Spleen (tissue), 11 donors: ENCODE data around the gene ADCK1. TPM values are rescaled to one million over a fixed set of nuclear protein-coding genes. Genes with fewer than 3 reads are reported as not detected.

ENCODE experiments used
- polyA plus RNA-seq, 3 donors: library from polyadenylated mRNA; stranded (reverse); fragments of 200-250 nt; gene quantifications; one replicate each; pipeline ENCODE4 v1.2.1, GENCODE V29; 2013
- small RNA-seq, 4 donors: library from RNA; depleted of rRNA; stranded (forward); fragments of <200 nt; gene quantifications; one replicate each; pipeline ENCODE3, GENCODE V24; 2016
- total RNA-seq, 7 donors: library from RNA; depleted of rRNA in 3 of 7; stranded (reverse); fragments of >200 nt in 3 of 7; fragmentation: NEBNext Ultra II Directional in 4 of 7; extraction: Animal tissue kit (Norgen Biotek cat#: 25700) in 4 of 7; gene quantifications; one replicate each; pipeline versions ENCODE4 v1.1.0 to v1.2.1, GENCODE V29; 2016 to 2021
- donor health status: healthy with polysubstance abuse.
- donor health status: DM: no; HTN: no; CAD: no; lungs with moderate emphysema.
- donor health status: DM: no; HTN: no; CAD: no.
- donor health status: Bipolar disorder and iron deficiency.
- donor health status: healthy.
- donor health status: DM: no; HTN: no; CAD: no.
- donor health status: DM: yes; HTN: yes; CAD: no.

Gene ADCK1
- total and polyA plus RNA-seq, 10 donors: 5.0 to 14.0 (median 9.0) TPM

Small RNA genes within 50 kb of the gene (small RNA-seq; reads per million reads assigned to genes)
- gene RF00019: 0 reads per million in 4 donors

Other genes with a start within 250 kb of the ADCK1 start
- gene SPTLC2, start 183.5 kb upstream of the ADCK1 start, total RNA-seq: 100 to 1,000 TPM in 1 of 7 donors, 10 to 100 TPM in 6; 62.0 to 103 (median 79.7) TPM
- 10 to 100 TPM in 1 of 3 donors, 1 to 10 TPM in 2; 7.0 to 10.9 (median 7.3) TPM for gene SPTLC2, start 183.5 kb upstream of the ADCK1 start, polyA plus RNA-seq
- gene ALKBH1, start 92.1 kb upstream of the ADCK1 start, total RNA-seq: 10 to 100 TPM; 10.8 to 17.7 (median 13.2) TPM
- gene ALKBH1, start 92.1 kb upstream of the ADCK1 start, polyA plus RNA-seq: 10 to 100 TPM in 1 of 3 donors, 1 to 10 TPM in 2; 7.7 to 10.1 (median 9.8) TPM
- 100 to 1,000 TPM in 3 of 7 donors, 10 to 100 TPM in 4; 43.1 to 265 (median 63.6) TPM for gene SLIRP, start 92.0 kb upstream of the ADCK1 start, total RNA-seq
- gene SLIRP, start 92.0 kb upstream of the ADCK1 start, polyA plus RNA-seq: 100 to 1,000 TPM; 157 to 213 (median 199) TPM
- gene SNW1, start 39.0 kb upstream of the ADCK1 start, total RNA-seq: 10 to 100 TPM; 46.3 to 77.3 (median 69.5) TPM
- 10 to 100 TPM; 35.2 to 46.1 (median 38.4) TPM for gene SNW1, start 39.0 kb upstream of the ADCK1 start, polyA plus RNA-seq